ENCODE results near the gene MYRF. TPM values are rescaled to one million over a fixed set of nuclear protein-coding genes. Genes with fewer than 3 reads are reported as not detected.

The MYRF gene
- total and polyA plus RNA-seq, 2 of the 4 experiments (the other 2 are of a cell fraction): 1.6 to 10.7 TPM

DNA sequence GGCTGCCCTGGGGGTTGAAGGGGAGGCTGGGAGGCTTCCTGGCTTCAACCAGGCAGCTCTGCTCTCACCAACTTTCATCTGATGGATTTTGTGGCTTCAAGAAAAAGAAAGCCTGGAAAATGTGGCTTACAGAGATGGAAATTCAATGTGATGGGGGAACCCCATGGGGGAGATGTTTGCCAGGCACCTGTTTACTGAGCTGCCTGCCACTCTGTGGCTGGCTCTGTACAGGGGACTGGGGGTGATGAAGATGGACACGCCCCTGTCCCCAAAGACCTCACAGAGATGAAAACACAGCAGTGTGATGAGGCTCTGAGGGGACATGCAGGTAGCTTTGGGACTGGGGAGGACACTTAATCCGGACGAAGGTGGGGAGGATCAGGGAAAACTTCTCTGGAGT lies 29.9 kb downstream of the MYRF start:
- in situ Hi-C loops (cut with MboI; ENCODE audit: low sequenced_read_pairs): no loop called here
- H3K56ac ChIP-seq (ENCODE audit: extremely low read depth, insufficient read depth, low read length): no peak overlapping the region
- no peak overlapping the region for H3K4me2 ChIP-seq (ENCODE audit: low read depth, low read length)
- H3K23ac ChIP-seq (ENCODE audit: low read depth, low read length): no peak overlapping the region
- no peak overlapping the region for H4K91ac ChIP-seq (ENCODE audit: insufficient read depth, low read depth, low read length)
- no peak overlapping the region for H2AK5ac ChIP-seq (ENCODE audit: low read depth, low read length)
- no peak overlapping the region for H2AFZ ChIP-seq (replicated peaks; ENCODE audit: low read length, poor library complexity)
- BruUV-seq (replicated peaks): no TSS peak
- H2AK9ac ChIP-seq (replicated peaks; ENCODE audit: low read depth, low read length, poor library complexity): no peak overlapping the region
- DNase-seq (no peak), ATAC-seq (ENCODE audit: low read depth) (no peak)
- no peak overlapping the region for H3K27ac ChIP-seq (ENCODE audit: insufficient read depth, low read length)
- H3K18ac ChIP-seq (ENCODE audit: low read depth, low read length): no peak overlapping the region
- 80% methylated on average over 1 of the region's 3 CpGs; no CpG with 5 or more reads in 1 of the 2 experiments for WGBS, 2 experiments (ENCODE audit: extremely low coverage in 2 of 2, insufficient read length in 1 of 2)
- TF ChIP-seq CEBPB (IDR thresholded peaks at IDR 0.05; ENCODE audit: low read depth, low read length) (no peak), CHD1 (IDR thresholded peaks at IDR 0.05; ENCODE audit: low read depth, low read length) (no peak), RAD21 (IDR thresholded peaks at IDR 0.05; ENCODE audit: low read length) (no peak), MXI1 (IDR thresholded peaks at IDR 0.05; ENCODE audit: borderline replicate concordance, low read depth, low read length) (no peak), FOS (IDR thresholded peaks at IDR 0.05; ENCODE audit: low read depth, low read length) (no peak), BHLHE40 (IDR thresholded peaks at IDR 0.05; ENCODE audit: low read depth, low read length) (no peak), NFE2L2 (IDR thresholded peaks at IDR 0.05; ENCODE audit: low read depth, low read length) (no peak), RFX5 (IDR thresholded peaks at IDR 0.05; ENCODE audit: low read depth, low read length) (no peak)
- TF ChIP-seq, protein P1, sequence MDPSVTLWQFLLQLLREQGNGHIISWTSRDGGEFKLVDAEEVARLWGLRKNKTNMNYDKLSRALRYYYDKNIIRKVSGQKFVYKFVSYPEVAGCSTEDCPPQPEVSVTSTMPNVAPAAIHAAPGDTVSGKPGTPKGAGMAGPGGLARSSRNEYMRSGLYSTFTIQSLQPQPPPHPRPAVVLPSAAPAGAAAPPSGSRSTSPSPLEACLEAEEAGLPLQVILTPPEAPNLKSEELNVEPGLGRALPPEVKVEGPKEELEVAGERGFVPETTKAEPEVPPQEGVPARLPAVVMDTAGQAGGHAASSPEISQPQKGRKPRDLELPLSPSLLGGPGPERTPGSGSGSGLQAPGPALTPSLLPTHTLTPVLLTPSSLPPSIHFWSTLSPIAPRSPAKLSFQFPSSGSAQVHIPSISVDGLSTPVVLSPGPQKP (IDR thresholded peaks at IDR 0.05; ENCODE audit: borderline replicate concordance, low read depth, low read length): no peak
- no peaks in the 10 kb centered on the region for H3K9me3 ChIP-seq (ENCODE audit: control insufficient read depth, insufficient read depth, low read length)
- H3K9ac ChIP-seq (ENCODE audit: low read depth, low read length): no peak overlapping the region
- no peaks in the 10 kb centered on the region for H3K27me3 ChIP-seq (ENCODE audit: control insufficient read depth, insufficient read depth, low read length)
- H3K9me1 ChIP-seq (ENCODE audit: insufficient read depth, low read length): no peaks in the 10 kb centered on the region; the same call in 1 of the 2 replicates
- H2BK20ac ChIP-seq (ENCODE audit: low read depth, low read length): no peak overlapping the region
- intact Hi-C loops (cut with micrococcal nuclease): no loop called here
- no peak overlapping the region for H3K14ac ChIP-seq (replicated peaks; ENCODE audit: low read depth, low read length)
- H3K79me1 ChIP-seq (ENCODE audit: low read depth in 1 of 2, low read length in 2 of 2): no peaks in the 10 kb centered on the region
- peaks cover 5% of the 10 kb centered on the region; the same call in 1 of the 2 replicates for H4K20me1 ChIP-seq (ENCODE audit: insufficient read depth, low read length)
- no peak overlapping the region for H3K4me3 ChIP-seq (ENCODE audit: insufficient read depth, low read depth, low read length)
- no peak overlapping the region for H4K8ac ChIP-seq (ENCODE audit: low read depth in 2 of 2, low read length in 2 of 2)
- H2BK5ac ChIP-seq (ENCODE audit: low read depth, low read length, poor library complexity, severe bottlenecking): no peak overlapping the region
- ChIA-PET CTCF (interaction anchor here (1.2 kb wide), 1 partner anchor 15 kb away, joined by 5 read pairs; no protein-coding TSS in a partner anchor), POLR2A (ENCODE audit: unreplicated experiment) (no interaction called here)
- no peak overlapping the region for H4K5ac ChIP-seq (ENCODE audit: low read depth, low read length)
- dilution Hi-C loops (cut with HindIII; ENCODE audit: low sequenced_read_pairs, unreplicated experiment): no loop called here
- no peak overlapping the region for H3K4ac ChIP-seq (ENCODE audit: low read depth, low read length)
- no peak overlapping the region for H2BK15ac ChIP-seq (ENCODE audit: low read depth, low read length)
- peaks cover 34% of the 10 kb centered on the region for H3K36me3 ChIP-seq (ENCODE audit: control insufficient read depth, insufficient read depth, low read length)
- peaks cover 3% of the 10 kb centered on the region; the same call in 1 of the 2 replicates for H3K4me1 ChIP-seq (ENCODE audit: control insufficient read depth, insufficient read depth, low read length)
- H2BK120ac ChIP-seq (ENCODE audit: low read depth, low read length): no peak overlapping the region
